IPS-20b (cell line): ENCODE data around the gene CA11.

Source experiments
- H3K27ac ChIP-seq: one replicate; pipeline ENCODE4 v1.5.1; 2013; ENCODE audit warnings: low read length
- H3K27me3 ChIP-seq: 2 replicates; pipeline ENCODE4 v1.6.1; 2013; ENCODE audit warnings: mild to moderate bottlenecking, low read length, inconsistent platforms; ENCODE audit not compliant: insufficient read depth
- H3K36me3 ChIP-seq: 2 replicates; pipeline ENCODE4 v1.6.1; 2013; ENCODE audit warnings: low read depth, mild to moderate bottlenecking, inconsistent platforms, low read length, moderate library complexity; ENCODE audit not compliant: insufficient read depth
- H3K4me1 ChIP-seq: 2 replicates; pipeline ENCODE4 v1.6.1; 2013; ENCODE audit warnings: mild to moderate bottlenecking, control low read depth, inconsistent platforms, low read length, moderate library complexity; ENCODE audit not compliant: insufficient read depth
- H3K4me3 ChIP-seq: 2 replicates; pipeline ENCODE4 v1.5.1; 2013; ENCODE audit warnings: mild to moderate bottlenecking, low read length, inconsistent platforms
- H3K9ac ChIP-seq: 2 replicates; pipeline ENCODE4 v1.6.1; 2013; ENCODE audit warnings: low read depth, mild to moderate bottlenecking, inconsistent platforms, low read length, moderate library complexity
- H3K9me3 ChIP-seq: 2 replicates; pipeline ENCODE4 v1.6.1; 2013; ENCODE audit warnings: mild to moderate bottlenecking, low read depth, low read length, inconsistent platforms; ENCODE audit not compliant: insufficient read depth

CA11 gene

DNA sequence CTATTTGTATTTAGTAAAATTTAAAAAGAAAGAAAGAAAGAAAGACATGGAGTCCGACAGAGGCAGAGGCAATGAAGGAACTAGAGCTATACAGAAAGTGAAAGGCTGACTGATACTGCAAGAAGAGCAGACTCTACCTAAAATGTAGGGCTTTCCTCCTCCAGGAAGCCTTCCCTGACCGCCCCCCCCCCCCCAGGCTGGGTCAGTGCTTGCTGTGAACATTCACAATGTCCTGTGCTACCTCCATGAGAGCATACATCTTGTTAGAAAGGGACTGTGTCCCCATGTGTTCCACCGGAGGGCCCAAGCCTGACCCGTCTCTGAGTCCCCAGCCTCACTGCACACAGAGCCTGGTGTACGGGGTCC lies 5.7 kb upstream of the CA11 start:
- Histone ChIP-seq H3K4me1 (no peaks in the 10 kb centered on the region), H3K27me3 (no peaks in the 10 kb centered on the region), H3K4me3 (no peak overlapping the region), H3K36me3 (no peaks in the 10 kb centered on the region), H3K27ac (no peak overlapping the region), H3K9ac (no peak overlapping the region), H3K9me3 (no peaks in the 10 kb centered on the region)

DNA sequence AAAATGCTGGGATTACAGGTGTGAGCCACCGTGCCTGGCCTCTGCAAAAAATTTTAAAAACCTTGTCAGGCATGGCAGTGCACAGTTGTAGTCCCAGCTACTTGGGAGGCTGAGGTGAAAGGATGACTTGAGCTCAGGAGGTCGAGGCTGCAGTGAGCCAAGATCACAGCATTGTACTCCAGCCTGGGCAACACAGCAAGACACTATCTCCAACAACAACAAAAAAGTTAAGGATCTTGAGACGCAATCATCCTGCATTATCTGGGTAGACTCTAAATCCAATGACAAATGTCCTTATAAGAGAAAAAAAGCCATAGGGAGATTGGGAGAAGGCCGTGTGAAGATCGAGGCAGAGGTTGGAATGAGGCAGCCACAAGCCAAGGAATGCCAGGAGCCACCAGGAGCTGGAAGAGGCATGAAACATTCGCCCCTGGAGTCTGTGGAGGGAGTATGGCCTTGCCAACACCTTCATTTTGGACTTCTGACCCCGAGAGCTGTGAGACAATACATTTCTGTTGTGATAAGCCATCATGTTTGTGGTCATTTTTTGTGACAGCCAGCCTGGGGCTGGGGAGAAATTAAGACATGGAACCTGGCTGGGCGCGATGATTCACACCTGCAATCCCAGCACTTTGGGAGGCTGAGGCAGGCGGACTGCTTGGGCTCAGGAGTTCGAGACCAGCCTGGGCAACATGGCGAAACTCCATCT lies 5.1 kb upstream of the CA11 start:
- Histone ChIP-seq H3K9ac (no peak overlapping the region), H3K4me3 (no peak overlapping the region), H3K27me3 (no peaks in the 10 kb centered on the region), H3K36me3 (no peaks in the 10 kb centered on the region), H3K9me3 (no peaks in the 10 kb centered on the region), H3K27ac (no peak overlapping the region), H3K4me1 (no peaks in the 10 kb centered on the region)

DNA sequence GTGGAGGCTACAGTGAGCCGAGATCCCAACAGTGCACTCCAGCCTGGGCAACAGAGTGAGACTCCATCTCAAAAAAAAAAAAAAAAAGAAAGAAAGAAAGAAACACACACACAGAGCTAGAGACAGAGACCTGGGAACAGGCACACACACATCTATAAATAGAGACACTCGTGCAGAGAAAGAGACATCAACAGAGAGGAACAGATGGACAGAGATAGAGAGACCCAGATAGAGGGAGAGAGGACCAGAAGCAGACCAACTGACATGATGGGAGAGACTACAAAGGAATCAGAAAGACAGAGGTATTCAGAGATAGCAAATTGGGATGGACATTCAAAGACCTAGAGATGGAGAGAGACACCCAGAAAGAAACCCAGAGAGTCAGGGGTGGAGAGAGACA lies 2.1 kb upstream of the CA11 start:
- Histone ChIP-seq H3K4me3 (no peak overlapping the region), H3K27me3 (no peaks in the 10 kb centered on the region), H3K27ac (no peak overlapping the region), H3K36me3 (no peaks in the 10 kb centered on the region), H3K9me3 (no peaks in the 10 kb centered on the region), H3K4me1 (peaks cover 4% of the 10 kb centered on the region; the same call in 1 of the 2 replicates), H3K9ac (no peak overlapping the region)

DNA sequence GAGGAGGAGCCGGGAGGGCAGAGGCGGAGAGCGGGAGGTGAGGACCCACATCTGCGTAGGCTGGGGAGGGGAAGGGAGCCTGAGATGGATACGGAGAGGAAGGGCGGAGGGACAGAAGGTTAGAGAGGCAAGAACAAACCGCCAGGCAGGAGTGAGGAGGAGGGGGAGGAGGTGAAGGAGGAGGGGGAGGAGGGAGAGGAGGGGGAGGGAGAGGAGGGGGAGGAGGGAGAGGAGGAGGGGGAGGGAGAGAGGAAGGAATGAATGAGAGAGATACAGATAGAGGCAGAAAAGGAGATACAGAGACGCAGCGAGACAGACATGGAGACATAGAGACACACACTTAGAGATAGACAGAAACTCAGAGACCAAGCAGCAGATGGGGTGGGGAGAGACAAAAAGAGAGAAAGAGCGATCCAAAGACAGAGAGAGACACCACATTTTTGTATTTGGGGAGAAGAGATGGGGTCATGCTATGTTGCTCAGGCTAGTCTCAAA lies 782 bp upstream of the CA11 start:
- Histone ChIP-seq H3K9me3 (no peaks in the 10 kb centered on the region), H3K27ac (no peak overlapping the region), H3K36me3 (no peaks in the 10 kb centered on the region), H3K4me3 (peak overlapping the region; percentile 40), H3K4me1 (peaks cover 4% of the 10 kb centered on the region; the same call in 1 of the 2 replicates), H3K27me3 (no peaks in the 10 kb centered on the region), H3K9ac (peak overlapping the region; percentile 10; the same call in 1 of the 2 replicates)

DNA sequence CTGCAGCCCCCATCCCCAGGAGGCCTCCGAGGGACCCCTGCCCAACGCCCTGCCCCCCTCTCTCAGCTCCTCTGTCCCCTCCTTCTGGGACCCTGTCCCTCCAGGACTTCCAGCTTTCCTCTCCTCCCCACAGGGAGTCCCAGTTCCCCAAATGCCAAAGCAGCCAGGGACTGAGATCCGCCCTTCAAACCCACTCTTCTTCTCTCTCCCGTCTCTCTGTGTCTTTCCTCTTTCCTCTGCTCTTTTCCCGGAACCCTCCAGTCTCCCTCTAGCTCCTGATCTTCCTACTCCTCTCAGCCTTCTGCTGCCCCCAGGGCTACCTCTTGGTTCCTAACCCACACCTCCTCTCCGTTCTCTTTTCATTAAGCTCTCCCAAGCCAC lies 377 bp downstream of the CA11 start:
- Histone ChIP-seq H3K4me1 (peaks cover 4% of the 10 kb centered on the region; the same call in 1 of the 2 replicates), H3K36me3 (no peaks in the 10 kb centered on the region), H3K9ac (peak overlapping the region; percentile 92; the same call in 1 of the 2 replicates), H3K27me3 (no peaks in the 10 kb centered on the region), H3K27ac (peak overlapping the region; percentile 57), H3K4me3 (peak overlapping the region; percentile 90), H3K9me3 (no peaks in the 10 kb centered on the region)

DNA sequence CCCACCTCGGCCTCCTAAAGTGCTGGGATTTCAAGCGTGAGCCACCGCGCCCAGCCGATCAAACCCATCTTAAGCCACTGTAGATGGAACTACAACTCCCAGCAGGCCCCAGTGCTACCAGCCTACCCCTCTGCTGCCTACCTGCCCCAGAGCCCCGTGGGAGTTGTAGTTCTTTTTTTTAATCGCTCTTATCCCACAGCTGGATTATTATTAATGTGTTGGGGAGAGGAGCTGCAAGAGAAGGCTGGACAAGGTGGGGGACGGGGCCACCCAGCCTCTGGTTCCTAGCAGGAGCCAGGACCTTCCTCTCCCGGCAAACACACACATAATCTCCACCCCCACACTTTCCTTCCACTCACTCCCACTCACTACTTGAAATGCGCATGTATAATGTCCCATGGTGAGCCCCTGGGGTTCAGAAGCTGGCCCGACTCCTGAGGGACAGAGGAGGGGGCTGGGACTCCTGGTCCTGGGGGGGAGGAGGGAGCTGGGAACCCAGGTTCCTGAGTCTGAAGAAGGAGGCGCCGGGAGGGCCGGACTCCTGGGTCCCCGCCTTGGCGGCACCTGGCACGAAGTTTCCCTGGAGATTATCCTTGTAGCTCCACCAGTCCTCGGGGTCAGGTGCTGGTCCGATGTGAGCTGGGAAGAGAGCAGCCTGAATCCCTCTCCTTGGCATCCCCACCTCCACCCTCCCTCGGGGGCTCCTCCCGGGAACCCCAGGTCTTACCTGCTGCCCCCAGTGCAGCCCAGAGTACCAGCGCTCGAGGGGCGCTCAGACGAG lies 958 bp downstream of the CA11 start:
- no peaks in the 10 kb centered on the region for H3K36me3 ChIP-seq
- peak overlapping the region; percentile 92; the same call in 1 of the 2 replicates for H3K9ac ChIP-seq
- no peaks in the 10 kb centered on the region for H3K9me3 ChIP-seq
- peaks cover 4% of the 10 kb centered on the region; the same call in 1 of the 2 replicates for H3K4me1 ChIP-seq
- peak overlapping the region; percentile 57 for H3K27ac ChIP-seq
- H3K4me3 ChIP-seq = peak overlapping the region; percentile 90
- H3K27me3 ChIP-seq = no peaks in the 10 kb centered on the region

DNA sequence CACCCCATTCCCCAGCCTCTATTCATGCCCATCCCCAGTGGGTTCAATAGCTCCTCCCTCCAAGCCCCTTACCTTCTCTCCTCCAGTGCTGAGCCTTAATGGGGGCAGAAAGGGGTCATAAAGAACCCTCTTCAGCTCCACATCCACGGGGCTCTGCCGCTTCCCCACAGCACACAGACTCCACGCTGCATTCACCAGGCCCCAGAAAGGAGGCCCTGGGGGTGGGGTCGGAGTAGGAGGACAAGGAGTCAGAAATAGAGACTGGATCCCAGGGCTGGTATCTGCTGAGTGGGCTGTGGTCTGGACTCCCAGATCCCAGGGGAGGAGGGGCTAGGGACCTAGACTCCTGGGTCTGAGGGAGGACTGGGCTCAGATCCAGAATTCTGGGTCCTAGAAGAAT lies 1.6 kb downstream of the CA11 start:
- Histone ChIP-seq H3K36me3 (0 out of 2 replicates have a peak, but pooled peaks cover 4% of the 10 kb centered on the region), H3K4me1 (peaks cover 4% of the 10 kb centered on the region; the same call in 1 of the 2 replicates), H3K4me3 (peak overlapping the region; percentile 90), H3K9me3 (no peaks in the 10 kb centered on the region), H3K9ac (peak overlapping the region; percentile 92; the same call in 1 of the 2 replicates), H3K27me3 (no peaks in the 10 kb centered on the region), H3K27ac (peak overlapping the region; percentile 57)

DNA sequence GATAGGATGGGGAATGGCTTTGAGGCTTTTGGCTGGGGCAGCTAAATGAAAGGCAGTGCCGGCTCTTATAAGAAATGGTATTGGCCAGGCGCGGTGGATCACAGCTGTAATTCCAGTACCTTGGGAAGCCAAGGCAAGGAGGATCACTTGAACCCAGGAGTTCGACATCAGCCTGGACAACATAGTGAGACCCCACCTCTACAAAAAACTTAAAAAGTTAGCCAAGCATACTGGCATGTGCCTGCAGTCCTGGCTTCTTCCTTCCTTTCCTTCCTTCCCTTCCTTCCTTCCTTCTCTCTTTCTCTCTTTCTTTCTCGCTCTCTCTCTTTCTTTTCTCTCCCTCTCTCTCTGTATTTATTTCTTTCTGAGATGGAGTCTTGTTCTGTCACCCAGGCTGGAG lies 3.1 kb downstream of the CA11 start:
- Histone ChIP-seq H3K27me3 (no peaks in the 10 kb centered on the region), H3K27ac (no peak overlapping the region), H3K4me3 (no peak overlapping the region), H3K36me3 (peaks cover 11% of the 10 kb centered on the region; the same call in 1 of the 2 replicates), H3K9ac (no peak overlapping the region), H3K9me3 (no peaks in the 10 kb centered on the region), H3K4me1 (peaks cover 9% of the 10 kb centered on the region; the same call in 1 of the 2 replicates)

DNA sequence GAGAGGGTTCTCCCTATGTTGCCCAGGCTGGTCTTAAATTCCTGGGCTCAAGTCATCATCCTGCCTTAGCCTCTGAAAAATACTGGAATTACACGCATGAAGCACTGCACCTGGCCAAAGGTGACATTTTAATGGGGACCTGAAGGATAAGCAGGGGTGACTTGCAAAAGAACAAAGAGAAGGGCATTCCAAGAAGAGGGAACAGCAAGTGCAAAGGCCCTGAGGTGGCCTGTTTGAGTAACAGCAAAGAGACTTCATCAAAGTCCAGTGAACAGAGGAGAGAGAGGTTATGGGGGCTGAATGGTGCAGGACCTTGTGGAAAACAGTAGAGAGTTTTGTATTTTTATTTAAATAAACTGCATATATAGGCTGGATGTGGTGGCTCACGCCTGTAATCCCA lies 4.1 kb downstream of the CA11 start:
- peaks cover 11% of the 10 kb centered on the region; the same call in 1 of the 2 replicates for H3K36me3 ChIP-seq
- no peaks in the 10 kb centered on the region for H3K9me3 ChIP-seq
- H3K4me3 ChIP-seq = no peak overlapping the region
- no peak overlapping the region for H3K9ac ChIP-seq
- peaks cover 9% of the 10 kb centered on the region; the same call in 1 of the 2 replicates for H3K4me1 ChIP-seq
- H3K27me3 ChIP-seq = no peaks in the 10 kb centered on the region
- H3K27ac ChIP-seq = no peak overlapping the region

DNA sequence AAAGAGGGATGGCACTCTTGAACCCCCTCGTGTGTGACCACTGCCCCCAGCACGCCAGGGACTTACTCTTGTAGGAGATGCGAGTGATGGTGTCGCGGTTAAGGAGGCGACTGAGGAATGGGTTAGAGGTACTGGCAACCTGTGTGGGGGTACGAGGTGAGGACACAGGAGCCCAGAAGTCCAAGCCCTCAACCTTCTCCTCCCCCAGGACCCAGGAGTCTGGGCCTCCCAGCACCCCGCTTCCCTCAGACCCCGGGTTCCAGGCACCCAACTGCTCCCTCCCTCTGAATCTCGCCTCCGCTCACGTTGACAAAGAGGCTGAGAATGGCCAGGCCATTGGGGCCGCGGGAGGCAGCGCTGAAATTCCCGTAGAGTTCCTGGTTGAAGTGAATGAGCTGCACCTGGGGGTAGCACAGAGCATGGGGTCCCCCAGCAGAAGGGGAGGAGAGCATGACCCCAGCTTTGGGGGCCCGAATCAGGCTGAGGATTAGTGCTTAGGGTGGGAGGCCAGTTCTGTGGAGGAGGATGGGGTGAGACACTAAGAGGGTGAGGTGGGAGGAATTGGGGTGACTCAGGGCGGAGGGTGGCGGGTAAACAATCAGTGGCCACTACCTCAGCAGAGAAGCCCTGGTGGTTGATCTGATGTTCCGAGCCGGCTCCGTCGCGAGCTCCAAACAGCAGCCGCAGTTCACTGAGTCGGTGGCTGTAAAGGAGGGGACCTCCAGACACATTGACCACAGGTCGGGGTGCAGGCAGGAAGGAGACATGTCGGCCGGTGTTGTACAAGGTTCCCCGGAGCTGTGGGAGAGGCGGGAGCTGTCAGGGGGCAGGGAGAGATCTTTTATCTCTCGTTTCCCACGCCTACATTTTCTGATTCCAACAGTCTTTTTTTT lies 6.3 kb downstream of the CA11 start:
- peaks cover 14% of the 10 kb centered on the region; the same call in 1 of the 2 replicates for H3K4me1 ChIP-seq
- H3K27me3 ChIP-seq = peaks cover 12% of the 10 kb centered on the region; the same call in 1 of the 2 replicates
- peaks cover 11% of the 10 kb centered on the region; the same call in 1 of the 2 replicates for H3K36me3 ChIP-seq
- no peaks in the 10 kb centered on the region for H3K9me3 ChIP-seq
- H3K9ac ChIP-seq = no peak overlapping the region
- no peak overlapping the region for H3K27ac ChIP-seq
- no peak overlapping the region for H3K4me3 ChIP-seq

DNA sequence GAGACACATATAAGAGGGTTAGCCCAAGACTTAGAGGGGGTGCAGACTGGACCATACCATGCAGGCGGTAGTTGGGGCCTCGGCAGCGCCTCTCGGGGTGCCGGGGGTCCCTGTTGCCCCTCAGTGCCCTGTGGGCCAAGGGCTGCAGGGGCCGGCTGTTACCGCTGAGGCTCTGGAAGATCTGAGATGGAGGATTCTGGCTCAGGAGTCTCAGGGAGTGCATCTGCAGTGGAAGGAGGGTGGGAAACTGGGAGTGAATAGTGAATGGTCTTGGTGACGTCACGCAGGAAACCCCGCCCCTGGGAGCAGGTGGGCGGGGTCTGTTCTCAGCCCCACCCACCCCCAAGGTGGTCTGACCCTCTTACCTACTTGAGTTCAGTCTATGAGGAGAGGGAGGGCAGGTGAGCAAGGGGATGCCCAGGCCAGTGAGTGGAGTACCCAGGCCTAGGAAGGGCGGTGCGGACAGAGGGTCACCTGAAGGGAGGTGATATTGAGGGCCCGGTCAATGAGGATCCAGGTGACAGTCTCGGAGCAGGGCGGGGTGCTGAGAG lies 7.1 kb downstream of the CA11 start:
- Histone ChIP-seq H3K27ac (peak overlapping the region; percentile 89), H3K4me1 (peaks cover 16% of the 10 kb centered on the region; the same call in 1 of the 2 replicates), H3K36me3 (peaks cover 11% of the 10 kb centered on the region; the same call in 1 of the 2 replicates), H3K9me3 (no peaks in the 10 kb centered on the region), H3K4me3 (peak overlapping the region; percentile 60), H3K27me3 (peaks cover 12% of the 10 kb centered on the region; the same call in 1 of the 2 replicates), H3K9ac (peak overlapping the region; percentile 69; the same call in 1 of the 2 replicates)
